ENCODE data around the gene IL9R.
"Not testable (repeated sequence)": the region's sequence is repeated elsewhere in the genome, so short reads cannot be mapped to it uniquely, and the experiment has no call there.

IL9R gene

GRCh38 chrX:155998116-155998515 is 620 bp downstream of the IL9R start:
- no peak for FAIRE-seq
- DNase-seq (ENCODE audit: low spot score): no peak

GRCh38 chrX:155998761-155999510 is 1.4 kb downstream of the IL9R start:
- DNase-seq (ENCODE audit: low spot score) (no peak), FAIRE-seq (no peak)

GRCh38 chrX:155999751-156000150 is 2.3 kb downstream of the IL9R start:
- DNase-seq (ENCODE audit: low spot score): peak; percentile 2
- not testable (repeated sequence) for FAIRE-seq

GRCh38 chrX:156000361-156000926 is 2.9 kb downstream of the IL9R start:
- no peak for DNase-seq (ENCODE audit: low spot score)

GRCh38 chrX:156001001-156001666 is 3.6 kb downstream of the IL9R start:
- DNase-seq (ENCODE audit: low spot score) (peak; percentile 2), FAIRE-seq (no peak)

More at GRCh38 chrX:156000361-156000926, 2.9 kb downstream of the IL9R start:
- no peak for FAIRE-seq

- peak; percentile 1 for DNase-seq (ENCODE audit: low spot score)
- FAIRE-seq: no peak
Measured at GRCh38 chrX:156001667-156002021, 4.1 kb downstream of the IL9R start.

- DNase-seq (ENCODE audit: low spot score) (peak; percentile 2), FAIRE-seq (no peak)
Measured at GRCh38 chrX:156002507-156002906, 5.0 kb downstream of the IL9R start.

- DNase-seq (ENCODE audit: low spot score): peak; percentile 2
- FAIRE-seq: no peak
Measured at GRCh38 chrX:156003486-156004185, 6.1 kb downstream of the IL9R start.

GRCh38 chrX:156004256-156004655 is 6.8 kb downstream of the IL9R start:
- FAIRE-seq: no peak
- DNase-seq (ENCODE audit: low spot score): no peak

- no peak for FAIRE-seq
Measured at GRCh38 chrX:156004740-156005139, 7.2 kb downstream of the IL9R start.

GRCh38 chrX:156005144-156005543 is 7.6 kb downstream of the IL9R start:
- DNase-seq (ENCODE audit: low spot score) (no peak), FAIRE-seq (no peak)

More at GRCh38 chrX:156004740-156005139, 7.2 kb downstream of the IL9R start:
- peak; percentile 2 for DNase-seq (ENCODE audit: low spot score)

GRCh38 chrX:156006468-156006867 is 9.0 kb downstream of the IL9R start:
- DNase-seq (ENCODE audit: low spot score); FAIRE-seq: not testable (repeated sequence)

GRCh38 chrX:156008379-156008778 is 10.9 kb downstream of the IL9R start:
- not testable (repeated sequence) for DNase-seq (ENCODE audit: low spot score); FAIRE-seq

- FAIRE-seq (no peak), DNase-seq (ENCODE audit: low spot score) (no peak)
Measured at GRCh38 chrX:156008915-156009314, 11.4 kb downstream of the IL9R start.

GRCh38 chrX:156009691-156010090 is 12.2 kb downstream of the IL9R start:
- FAIRE-seq; DNase-seq (ENCODE audit: low spot score): not testable (repeated sequence)

GRCh38 chrX:156013286-156013953 is 15.9 kb downstream of the IL9R start:
- DNase-seq (ENCODE audit: low spot score); FAIRE-seq: not testable (repeated sequence)

GRCh38 chrX:156019846-156020245 is 22.4 kb downstream of the IL9R start:
- DNase-seq (ENCODE audit: low spot score); FAIRE-seq: not testable (repeated sequence)

- DNase-seq (ENCODE audit: low spot score); FAIRE-seq: not testable (repeated sequence)
Measured at GRCh38 chrX:156023002-156023401, 25.5 kb downstream of the IL9R start.

GRCh38 chrX:156024949-156025492 is 27.5 kb downstream of the IL9R start:
- FAIRE-seq; DNase-seq (ENCODE audit: low spot score): not testable (repeated sequence)

- not testable (repeated sequence) for FAIRE-seq; DNase-seq (ENCODE audit: low spot score)
Measured at GRCh38 chrX:156028653-156029237, 31.2 kb downstream of the IL9R start.
